ENCODE results near the gene RNF115.
"Not testable (repeated sequence)": the region's sequence is repeated elsewhere in the genome, so short reads cannot be mapped to it uniquely, and the experiment has no call there.

RNF115 gene

GRCh38 chr1:145823565-145824498, at the start of gene RNF115, which contains the start of gene POLR3C:
Gene RNF115 (minus strand): TSS chr1:145824095. CDS start chr1:145823873, 222 bp downstream.
Gene POLR3C (plus strand): TSS chr1:145824200. CDS start chr1:145825777, 1,577 bp downstream.
- peak; percentile 85 for DNase-seq

DNA sequence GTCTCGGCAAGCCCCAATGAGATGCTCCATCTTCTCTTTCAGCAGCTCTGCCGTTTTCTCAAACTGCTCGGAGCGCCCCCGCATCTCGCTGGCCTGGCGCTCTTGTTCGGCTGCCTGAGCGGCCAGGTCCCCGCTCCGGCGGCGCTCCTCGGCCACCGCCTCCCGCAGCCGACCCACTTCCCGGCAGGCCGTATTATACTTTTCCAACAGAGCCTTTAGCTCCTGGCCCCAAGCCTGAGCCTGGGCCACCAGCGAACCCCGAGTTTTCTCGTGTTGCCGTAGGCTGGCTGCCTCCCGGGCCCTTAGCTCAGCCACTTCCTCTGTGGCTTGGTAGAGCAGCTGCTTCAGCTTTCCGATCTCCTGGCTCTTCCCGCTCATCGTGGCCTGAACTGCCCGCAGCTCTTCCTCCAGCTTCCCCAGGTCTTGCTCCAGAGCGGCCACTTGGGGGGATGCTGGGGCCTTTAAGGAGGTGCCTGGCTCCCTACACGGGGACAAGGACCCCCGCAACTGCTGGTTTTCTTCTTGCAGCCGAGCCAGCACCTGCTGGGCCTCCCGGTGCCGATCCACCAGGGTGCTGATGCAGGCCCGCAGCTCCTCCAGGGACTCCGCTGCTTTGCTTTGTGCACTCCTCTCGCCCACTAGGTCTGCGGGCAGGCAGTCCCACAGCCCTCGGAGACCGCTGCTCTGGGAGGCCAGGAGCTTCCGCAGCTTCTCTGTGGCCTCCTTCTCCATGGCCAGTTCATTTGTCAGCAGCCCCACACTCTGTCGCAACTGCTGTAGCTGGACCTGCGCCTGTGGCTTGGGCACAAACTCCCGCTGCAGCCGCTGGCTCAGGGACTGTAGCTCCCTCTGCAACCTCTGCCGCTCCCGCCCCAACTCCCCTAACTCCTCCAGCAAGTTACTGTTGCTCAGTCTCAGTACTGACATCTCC, 48.4 kb upstream of the RNF115 start:
- peak; percentile 34 for DNase-seq

DNA sequence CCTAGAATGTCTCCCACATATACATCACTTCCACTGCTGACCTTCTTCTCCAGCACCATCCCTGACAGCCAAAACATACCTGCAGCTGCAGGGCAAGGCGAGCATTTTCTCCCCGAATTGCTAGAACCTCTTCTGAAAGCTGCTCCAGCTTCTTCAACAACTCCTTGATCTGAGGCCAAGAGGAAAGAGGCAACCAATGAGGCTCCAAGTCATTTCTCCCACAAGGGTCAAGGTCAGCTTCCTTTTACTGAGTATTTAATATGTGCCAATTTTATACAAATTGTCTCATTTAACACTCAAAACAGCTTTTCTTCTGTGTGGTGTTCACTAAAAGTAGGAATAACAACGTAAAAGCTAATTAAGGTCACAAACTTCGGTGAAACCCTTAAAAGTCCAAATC, 44.3 kb upstream of the RNF115 start:
- no peak for DNase-seq

DNA sequence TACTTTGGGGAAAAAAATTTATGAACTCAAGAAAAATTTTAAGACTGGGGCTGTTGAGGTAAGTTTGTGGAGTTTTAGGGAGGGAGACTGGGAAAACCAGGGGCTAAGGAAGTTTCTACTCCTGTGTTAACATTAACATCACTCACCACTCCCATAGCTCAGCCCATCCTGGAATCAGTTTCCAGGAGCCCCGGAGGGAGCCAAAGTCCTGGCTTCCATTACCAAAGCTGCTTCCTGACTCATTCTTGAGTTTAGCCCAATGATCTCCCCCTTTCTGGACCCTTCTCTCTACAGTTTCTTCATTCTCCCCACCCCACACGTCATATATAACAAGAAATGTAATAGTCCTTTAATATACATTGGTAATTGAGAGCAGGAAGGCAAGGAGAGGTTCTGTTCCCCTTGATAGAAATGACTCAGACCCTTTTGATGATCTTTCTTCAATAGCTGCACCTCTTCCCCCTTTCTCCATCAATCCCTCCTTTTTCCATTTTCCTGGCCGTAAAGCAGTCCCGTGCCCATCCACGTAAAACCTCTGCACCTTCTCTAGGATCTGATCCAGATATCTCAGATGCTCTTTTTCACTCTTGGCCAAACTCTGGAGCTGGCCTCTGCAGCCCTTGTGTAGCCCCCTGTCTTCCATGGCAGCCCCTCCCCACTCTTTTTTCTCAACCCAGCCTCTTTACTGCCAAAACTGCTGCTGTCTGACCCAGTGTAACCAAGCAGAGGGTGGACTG, 39.6 kb upstream of the RNF115 start:
- DNase-seq, result no peak

DNA sequence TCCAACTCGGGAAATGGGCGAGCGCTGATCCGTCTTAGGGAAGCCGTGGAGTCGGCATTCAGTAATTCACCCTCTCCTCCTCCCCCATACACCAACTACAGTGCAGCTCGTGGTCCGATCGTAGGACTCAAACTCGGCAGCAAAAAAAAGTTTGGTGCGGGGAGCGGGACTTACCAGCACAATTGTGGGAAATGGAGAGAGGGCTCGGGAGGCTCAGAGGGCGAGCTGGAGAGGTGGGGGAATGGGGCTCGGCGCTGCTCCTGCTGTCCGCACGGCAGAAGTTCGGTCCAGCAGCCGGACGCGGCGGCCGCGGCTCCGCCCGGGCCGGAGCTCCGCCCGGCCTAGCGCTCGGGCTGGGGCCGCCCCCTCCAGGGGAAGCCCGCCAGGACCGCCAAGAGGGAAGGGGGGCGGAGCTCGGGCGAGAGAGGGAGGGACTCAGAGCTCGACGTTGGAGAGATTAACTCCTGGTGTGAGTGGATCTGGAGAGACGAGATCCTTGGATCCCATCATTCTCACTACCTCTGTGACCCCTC, 35.7 kb upstream of the RNF115 start:
- DNase-seq, result peak; percentile 80

DNA sequence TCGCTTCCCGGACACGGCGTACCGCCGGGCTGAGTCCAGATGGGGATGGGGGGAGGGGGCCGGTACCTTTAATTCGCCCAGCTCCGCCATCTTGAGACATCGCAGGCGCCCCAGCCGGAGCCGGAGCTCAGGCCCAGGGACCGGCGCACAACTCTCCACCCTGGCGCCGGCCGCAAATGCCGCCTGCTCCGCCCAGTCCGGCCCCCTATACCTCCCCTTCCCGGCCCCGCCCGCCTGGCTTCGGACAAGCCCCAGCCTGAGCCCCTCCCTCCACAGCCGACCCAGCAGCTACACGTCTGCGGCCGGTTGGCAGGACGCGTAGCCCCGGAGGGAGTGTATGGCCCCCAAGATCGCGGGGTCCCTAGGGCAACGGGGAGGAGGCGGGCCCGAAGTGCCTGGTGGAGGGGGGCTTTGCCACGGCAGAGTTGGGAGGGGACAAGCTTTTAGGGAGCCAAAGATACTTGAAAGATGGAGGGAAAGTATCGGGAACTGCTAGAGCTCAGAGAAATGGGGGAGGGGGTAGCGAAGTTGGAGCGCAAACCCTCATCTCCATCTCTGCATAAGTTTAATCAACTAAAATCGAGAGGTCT, 35.1 kb upstream of the RNF115 start, which contains the start of gene PIAS3:
Gene PIAS3, minus strand, starts transcription at position 181 of the 590 bp plus-strand sequence. Its CDS starts 91 bp downstream, at position 90.
- DNase-seq, result peak; percentile 83

DNA sequence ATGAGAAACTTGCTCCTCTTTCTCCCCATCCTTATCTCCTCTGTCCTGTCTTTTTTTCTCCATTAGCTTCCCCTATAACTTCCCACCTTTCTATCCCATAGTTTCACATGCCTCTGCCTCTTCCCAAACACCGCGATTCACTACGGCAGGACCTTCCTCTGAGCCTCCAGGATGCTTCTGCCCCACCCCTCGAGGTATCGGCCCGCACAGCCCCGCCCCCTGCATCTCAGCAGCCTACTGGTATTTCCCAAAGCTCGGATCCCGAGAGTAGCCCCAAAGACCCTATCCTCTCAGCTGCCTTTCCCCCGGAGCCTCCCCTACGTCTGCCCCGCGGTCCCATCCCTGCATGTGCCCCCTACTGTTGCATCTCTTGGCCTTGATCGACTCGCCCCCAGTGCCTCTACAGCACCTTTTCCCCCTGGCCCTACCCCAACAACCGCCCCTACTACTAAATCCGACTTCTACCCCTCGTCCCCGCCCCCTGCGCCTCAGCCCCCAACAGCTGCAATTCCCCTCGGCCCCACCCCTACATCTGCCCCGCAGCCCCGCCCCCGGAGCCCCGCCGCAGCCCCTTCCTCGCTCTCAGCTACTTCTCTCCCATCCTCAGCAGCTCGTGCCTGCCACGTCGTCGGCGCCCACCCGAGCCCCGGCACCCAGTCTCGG, 34.5 kb upstream of the RNF115 start:
- DNase-seq, result peak; percentile 69

DNA sequence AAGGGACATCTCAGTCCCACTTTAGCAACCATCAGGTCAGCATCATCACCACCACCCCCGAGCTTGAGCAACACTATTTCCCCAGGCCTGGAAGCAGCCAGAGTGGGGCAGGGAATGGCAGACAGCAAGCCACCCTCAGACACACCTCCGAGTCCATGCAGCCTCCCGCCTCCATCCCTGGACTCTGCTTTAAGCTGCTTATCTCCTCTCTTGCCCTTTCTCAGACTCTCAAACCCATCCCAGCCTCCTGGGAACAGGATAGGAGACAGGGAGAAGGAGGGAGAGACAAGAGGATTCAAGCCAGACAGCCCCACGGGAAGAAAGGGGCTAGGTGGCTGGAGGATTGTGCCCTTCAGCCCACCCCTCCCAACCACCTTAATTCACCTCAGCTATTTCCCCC, 33.3 kb upstream of the RNF115 start:
- DNase-seq, result no peak

GRCh38 chr1:145855426-145855948, 31.6 kb upstream of the RNF115 start:
- DNase-seq, result no peak

GRCh38 chr1:145849356-145850160, 25.7 kb upstream of the RNF115 start:
- no peak for DNase-seq

- no peak for DNase-seq
These were observed 23.9 kb upstream of the RNF115 start for GRCh38 chr1:145847827-145848226.

GRCh38 chr1:145846201-145846612, 22.3 kb upstream of the RNF115 start:
- peak; percentile 25 for DNase-seq

DNA sequence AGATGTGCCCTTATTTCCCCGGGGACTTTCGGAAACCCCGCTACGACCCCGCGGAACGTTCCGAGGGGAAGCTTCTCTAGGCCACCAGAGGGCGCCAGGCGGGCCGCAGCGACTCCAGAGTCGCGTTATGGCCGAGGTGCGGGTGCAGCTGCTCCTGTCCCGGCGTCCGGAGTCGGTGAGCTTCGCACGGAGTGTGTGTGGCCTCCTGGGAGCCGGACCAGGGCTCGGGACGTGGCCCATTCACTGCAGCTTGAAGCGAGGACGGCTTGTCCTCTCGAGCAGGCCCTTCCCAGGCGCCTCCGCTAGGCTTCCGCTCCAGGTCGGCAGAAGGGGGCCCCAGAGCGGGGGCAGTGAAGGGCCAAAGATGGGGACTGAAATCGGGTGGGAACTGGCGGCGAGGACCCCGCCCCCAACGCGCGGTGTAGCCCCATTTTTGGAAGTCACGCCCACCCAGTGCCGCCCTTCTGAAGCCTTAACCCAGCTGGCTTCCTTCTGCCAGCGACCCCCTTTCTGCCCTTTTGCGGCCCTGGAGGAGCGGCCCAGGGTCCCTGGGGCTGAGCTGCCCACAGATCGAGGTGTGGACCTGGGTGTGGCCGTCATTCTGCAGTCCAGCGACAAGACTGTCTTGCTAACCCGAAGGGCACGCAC, 21.7 kb upstream of the RNF115 start, which contains the start of gene NUDT17:
Gene NUDT17, plus strand, starts transcription at position 117 of the 648 bp plus-strand sequence. Its CDS starts 11 bp downstream, at position 128.
- peak; percentile 80 for DNase-seq

DNA sequence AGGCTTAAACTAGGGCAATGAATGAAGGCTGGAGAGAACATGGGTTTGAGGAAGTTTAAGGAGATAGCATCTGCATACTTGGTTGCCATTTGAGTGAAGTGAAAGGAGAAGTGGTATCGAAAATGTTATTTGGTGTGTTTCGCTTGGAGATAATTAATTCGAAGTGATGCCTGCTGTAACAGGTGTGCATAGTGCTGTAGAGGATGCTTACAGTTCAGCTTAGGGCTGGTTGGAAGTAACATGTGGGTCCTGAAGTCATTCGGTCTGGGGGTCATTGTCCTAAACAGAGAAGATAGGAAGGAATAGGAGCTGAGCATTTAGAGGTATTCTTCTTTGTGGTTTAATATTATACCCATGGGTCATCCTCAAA, 21.2 kb upstream of the RNF115 start:
- no peak for DNase-seq

DNA sequence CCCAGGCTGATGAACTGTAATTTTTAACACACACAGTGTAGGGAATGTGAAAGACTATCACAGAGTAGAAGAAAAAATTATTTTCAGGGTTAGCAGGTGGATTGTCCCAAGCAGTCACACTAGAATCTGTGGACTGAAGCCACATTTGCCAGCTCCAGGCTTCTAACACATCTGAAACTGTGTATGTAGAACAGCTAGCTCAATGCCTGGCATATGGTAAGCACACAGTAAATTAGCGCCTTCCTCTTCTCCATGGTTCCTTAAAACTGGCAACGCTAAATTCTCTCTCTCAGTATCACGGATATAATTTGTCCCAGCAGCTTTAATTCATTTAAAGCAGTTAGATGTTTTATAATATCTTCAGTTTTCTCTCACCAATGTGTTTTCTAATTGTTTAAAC, 19.1 kb upstream of the RNF115 start:
- DNase-seq, result no peak

DNA sequence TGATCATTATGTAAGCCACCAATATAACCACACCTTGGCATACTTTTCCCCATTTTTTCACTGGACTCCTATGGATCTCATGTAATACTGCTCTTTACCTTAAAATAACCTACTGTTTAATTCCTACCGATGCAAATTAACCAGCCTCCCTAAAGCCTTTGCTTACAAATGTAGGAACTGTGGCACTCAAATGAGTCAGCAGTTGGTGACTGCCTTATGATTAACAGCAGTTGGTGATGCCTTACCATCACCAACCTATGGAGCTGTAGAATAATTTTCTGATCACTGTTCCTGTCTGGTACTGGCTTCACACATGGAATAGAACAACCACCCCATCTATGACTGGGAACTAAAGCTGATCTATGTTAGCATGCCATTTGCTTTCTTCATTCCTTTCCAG, 13.8 kb upstream of the RNF115 start:
- no peak for DNase-seq

GRCh38 chr1:145830810-145831209, 6.9 kb upstream of the RNF115 start:
- not testable (repeated sequence) for DNase-seq

DNA sequence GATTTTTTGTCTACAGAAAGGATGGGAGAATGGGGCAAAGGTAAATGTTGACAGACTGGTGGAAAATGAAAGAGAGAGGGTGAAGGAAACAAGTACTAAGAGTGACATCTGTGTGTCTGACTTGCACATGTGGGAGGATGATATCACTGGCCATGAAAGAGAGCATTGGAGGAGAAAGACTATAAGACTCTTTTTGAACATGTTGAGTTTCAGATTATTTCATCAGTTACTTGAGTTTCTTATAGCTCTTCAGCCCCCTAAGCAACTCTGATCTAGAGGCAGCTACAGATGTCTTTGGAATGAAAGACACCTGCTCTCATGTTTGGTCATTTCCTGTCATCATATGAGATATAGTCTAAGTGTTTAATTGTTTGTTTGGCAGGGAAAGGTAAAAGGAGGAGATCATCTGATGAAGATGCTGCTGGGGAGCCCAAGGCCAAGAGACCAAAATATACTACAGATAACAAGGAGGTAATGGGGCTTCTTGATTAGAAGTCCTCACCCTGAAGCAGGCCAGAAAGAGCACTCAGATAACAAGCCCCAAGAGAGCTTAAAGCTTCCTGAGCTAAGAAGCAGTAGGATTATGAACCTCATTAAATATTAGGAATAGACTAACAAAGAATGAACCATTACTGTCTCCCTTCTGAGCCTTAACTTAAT, 4.6 kb upstream of the RNF115 start:
- no peak for DNase-seq

DNA sequence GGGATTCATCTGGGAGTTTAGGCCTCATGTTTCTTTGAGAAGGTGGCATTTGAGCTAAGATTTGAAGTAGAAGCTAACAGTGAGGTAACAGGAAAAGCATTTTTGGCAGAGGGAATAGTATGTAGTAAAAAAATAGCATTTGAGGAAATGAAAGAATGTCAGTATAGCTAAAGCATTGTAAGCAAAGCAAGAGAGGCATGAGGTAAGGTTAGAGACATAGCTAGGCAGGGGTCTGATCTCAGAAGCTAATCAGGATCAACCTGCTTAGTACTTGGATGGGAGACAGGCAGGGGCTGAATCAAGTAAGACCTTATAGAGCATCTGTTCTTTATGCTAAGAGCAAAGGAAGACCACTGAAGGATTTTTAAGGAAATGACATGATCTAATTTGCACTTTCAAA, 4.1 kb upstream of the RNF115 start:
- no peak for DNase-seq

Measured in stimulated activated CD4-positive, alpha-beta T cell treated with anti-CD3 and anti-CD28 coated beads, Interleukin-4, amount 100 ng/mL, for 1 hour (primary cell).